ENCODE data around the gene GPC5.

DNA sequence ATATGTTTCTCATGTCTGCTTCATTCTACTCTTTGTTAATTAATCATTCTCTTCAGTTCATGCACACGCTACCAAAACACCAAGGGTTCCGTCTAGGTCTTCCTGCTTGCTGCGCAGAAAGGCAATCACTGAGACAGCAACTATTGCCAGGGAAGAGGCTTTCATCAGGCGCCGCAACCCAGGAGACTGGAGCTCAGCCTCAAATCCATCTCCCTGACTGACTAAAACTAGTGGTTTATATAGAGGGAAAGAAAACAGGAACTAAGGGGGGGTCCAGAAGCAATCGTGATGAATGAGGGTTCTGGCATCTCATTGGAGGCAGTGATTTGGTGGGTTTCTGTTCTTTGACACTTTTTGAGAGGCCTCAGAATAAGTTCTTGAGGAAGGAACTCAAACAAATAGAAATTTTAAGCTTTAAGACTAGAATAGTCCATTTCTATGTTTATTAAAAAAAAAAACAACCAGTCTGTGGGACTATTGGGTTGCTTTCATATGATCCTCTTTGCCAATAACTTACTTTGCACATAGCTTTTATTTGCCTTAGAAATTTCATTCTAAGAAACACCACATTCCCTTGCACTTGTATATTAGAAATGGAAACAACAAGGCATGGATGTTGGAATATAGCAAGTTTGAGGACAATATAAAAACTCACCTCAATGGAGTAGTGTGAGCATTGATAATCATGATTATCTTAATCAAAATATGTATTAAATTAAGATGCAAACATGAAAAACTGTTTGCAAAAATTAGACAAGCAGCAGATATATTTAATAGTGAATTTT is 1137.0 kb downstream of the GPC5 start:
- no peak for TF ChIP-seq POLR2A (IDR thresholded peaks at IDR 0.05)
- TF ChIP-seq, protein P1, sequence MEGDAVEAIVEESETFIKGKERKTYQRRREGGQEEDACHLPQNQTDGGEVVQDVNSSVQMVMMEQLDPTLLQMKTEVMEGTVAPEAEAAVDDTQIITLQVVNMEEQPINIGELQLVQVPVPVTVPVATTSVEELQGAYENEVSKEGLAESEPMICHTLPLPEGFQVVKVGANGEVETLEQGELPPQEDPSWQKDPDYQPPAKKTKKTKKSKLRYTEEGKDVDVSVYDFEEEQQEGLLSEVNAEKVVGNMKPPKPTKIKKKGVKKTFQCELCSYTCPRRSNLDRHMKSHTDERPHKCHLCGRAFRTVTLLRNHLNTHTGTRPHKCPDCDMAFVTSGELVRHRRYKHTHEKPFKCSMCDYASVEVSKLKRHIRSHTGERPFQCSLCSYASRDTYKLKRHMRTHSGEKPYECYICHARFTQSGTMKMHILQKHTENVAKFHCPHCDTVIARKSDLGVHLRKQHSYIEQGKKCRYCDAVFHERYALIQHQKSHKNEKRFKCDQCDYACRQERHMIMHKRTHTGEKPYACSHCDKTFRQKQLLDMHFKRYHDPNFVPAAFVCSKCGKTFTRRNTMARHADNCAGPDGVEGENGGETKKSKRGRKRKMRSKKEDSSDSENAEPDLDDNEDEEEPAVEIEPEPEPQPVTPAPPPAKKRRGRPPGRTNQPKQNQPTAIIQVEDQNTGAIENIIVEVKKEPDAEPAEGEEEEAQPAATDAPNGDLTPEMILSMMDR (IDR thresholded peaks at IDR 0.05) = no peak
